ENCODE data around the gene KIF2B. TPM values are rescaled to one million over a fixed set of nuclear protein-coding genes. Genes with fewer than 3 reads are reported as not detected.
"Not testable (repeated sequence)": the region's sequence is repeated elsewhere in the genome, so short reads cannot be mapped to it uniquely, and the experiment has no call there.

Gene KIF2B
- total RNA-seq, 1 donor from 2014 or later: not detected

DNA sequence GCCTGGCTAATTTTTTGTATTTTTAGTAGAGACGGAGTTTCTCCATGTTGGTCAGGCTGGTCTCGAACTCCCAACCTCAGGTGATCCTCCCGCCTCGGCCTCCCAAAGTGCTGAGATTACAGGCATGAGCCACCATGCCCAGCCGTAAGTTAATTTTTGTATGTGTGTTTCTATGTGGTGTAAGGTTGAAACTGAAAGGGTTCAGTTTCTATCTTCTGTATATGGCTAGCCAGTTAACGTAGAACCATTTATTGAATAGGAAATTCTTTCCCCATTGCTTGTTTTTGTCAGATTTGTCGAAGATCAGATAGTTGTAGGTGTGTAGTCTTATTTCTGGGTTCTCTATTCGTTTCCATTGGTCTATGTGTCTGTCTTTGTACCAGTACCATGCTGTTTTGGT is 12.0 kb downstream of the KIF2B start:
- H3K27ac Mint-ChIP-seq; intact Hi-C loops (cut with micrococcal nuclease); H3K27me3 Mint-ChIP-seq; H3K9me3 Mint-ChIP-seq; H3K36me3 Mint-ChIP-seq (ENCODE audit: low read depth); H3K4me3 Mint-ChIP-seq; DNase-seq; H3K4me1 Mint-ChIP-seq: not testable (repeated sequence)

DNA sequence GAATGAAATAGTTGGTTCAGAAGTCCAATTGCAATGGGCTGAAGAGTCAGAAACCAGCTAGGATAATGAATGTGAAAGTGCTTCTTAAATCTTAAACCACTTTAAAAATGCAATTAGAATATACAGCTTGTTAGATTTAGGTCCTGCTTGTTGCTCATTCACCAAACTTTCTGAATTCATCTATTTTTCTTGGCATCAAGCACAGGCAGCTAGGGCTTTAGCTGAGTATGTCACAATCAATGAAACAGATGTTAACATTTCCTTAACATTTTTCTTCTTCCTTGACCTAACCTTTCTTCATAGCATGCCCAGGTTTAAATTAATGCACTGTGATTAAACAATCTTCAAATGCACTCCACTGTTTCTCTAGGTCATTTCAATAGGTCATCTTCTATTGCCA is 14.4 kb downstream of the KIF2B start:
- H3K27me3 Mint-ChIP-seq: no peaks in the 10 kb centered on the region
- no peak overlapping the region for H3K4me3 Mint-ChIP-seq
- intact Hi-C loops (cut with micrococcal nuclease): no loop called here
- no peak overlapping the region for H3K27ac Mint-ChIP-seq
- no peak for DNase-seq
- no peaks in the 10 kb centered on the region for H3K36me3 Mint-ChIP-seq (ENCODE audit: low read depth)
- H3K9me3 Mint-ChIP-seq: peaks cover 9% of the 10 kb centered on the region
- H3K4me1 Mint-ChIP-seq: no peaks in the 10 kb centered on the region

DNA sequence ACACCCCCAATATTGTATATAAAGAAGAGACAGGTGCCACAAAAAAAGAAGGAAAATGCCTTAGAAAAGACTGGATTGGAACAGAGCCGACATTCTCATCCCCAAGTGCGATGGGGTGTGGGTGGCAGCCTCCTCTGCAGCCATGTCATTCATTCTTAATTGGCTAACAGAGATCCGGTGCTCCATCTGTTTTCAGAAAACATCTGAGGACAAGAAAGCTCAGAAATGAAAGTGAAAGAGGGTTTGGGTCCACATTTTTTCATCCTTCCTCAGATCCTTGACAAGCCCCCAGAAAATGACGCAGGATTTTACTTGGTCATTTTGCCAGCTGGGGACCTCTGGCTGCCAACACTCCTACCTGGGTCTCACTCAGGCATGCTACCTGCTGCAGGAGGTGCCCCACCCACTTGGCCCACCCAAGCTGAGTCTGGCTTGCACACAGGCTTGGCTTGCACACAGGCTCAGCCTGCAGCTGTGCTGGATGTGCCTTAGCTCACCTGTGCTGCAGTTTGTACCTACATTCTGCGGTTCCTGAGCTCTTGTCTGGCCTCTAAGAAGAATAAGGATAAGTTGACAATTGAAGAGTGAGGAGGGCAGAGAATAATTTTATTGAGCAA is 21.9 kb downstream of the KIF2B start:
- Mint-ChIP-seq H3K4me3 (no peak overlapping the region), H3K27ac (no peak overlapping the region), H3K9me3 (peaks cover 6% of the 10 kb centered on the region), H3K36me3 (ENCODE audit: low read depth) (no peaks in the 10 kb centered on the region), H3K4me1 (no peaks in the 10 kb centered on the region), H3K27me3 (no peaks in the 10 kb centered on the region)
- intact Hi-C loops (cut with micrococcal nuclease): no loop called here
- DNase-seq: no peak

DNA sequence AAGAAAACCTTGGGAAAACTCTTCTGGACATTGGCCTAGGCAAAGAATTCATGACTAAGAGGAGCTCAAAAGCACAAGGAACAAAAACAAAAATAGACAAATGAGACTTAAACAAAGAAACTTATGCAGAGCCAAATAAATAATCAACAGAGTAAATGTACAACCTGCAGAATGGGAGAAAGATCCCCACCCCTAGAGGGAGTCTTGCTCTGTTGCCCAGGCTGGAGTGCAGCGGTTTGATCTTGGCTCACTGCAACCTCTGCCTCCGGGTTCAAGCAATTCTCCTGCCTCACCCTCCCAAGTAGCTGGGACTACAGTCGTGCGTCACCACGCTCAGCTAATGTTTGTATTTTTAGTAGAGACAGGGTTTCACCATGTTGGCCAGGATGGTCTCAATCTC is 48.4 kb downstream of the KIF2B start:
- DNase-seq; H3K27ac Mint-ChIP-seq; H3K36me3 Mint-ChIP-seq (ENCODE audit: low read depth); H3K9me3 Mint-ChIP-seq; H3K27me3 Mint-ChIP-seq; H3K4me3 Mint-ChIP-seq; H3K4me1 Mint-ChIP-seq; intact Hi-C loops (cut with micrococcal nuclease): not testable (repeated sequence)

Data from activated CD4-positive, alpha-beta T cell treated with anti-CD3 and anti-CD28 coated beads, Interleukin-2, amount 10 ng/mL, durations not matched to agents 24 days and 14 days (primary cell).